Vagina (tissue), 2 donors: ENCODE data around the gene CXCR1. TPM values are rescaled to one million over a fixed set of nuclear protein-coding genes. Genes with fewer than 3 reads are reported as not detected.

Experiments used
- DNase-seq, 2 donors: peaks; one replicate each; pipeline ENCODE4 v3.0.0-alpha.2; 2017; ENCODE audit errors: extremely low spot score in 2 of 2
- H3K27ac ChIP-seq: fragments of 200-600 bp; sonication (generic); one replicate; pipeline ENCODE4 v1.5.1; 2019
- H3K27me3 ChIP-seq: fragments of 200-600 bp; sonication (generic); one replicate; pipeline ENCODE4 v1.5.1; 2019
- H3K36me3 ChIP-seq, 2 donors: fragments of 200-600 bp; sonication (generic); one replicate each; pipeline ENCODE4 v1.5.1; 2017 to 2019
- H3K4me1 ChIP-seq: fragments of 200-600 bp; sonication (generic); one replicate; pipeline ENCODE4 v1.5.1; 2019
- H3K4me3 ChIP-seq, 2 donors: fragments of 200-600 bp; sonication (generic); 1 replicate in 1 of 2; 2 replicates in 1 of 2; pipeline ENCODE4 v1.5.1; 2016 to 2019
- H3K9me3 ChIP-seq: fragments of 200-600 bp; sonication (generic); one replicate; pipeline ENCODE4 v1.5.1; 2019
- CTCF ChIP-seq, 3 experiments: fragments of 450-650 bp in 2 of 3; fragments of 200-600 bp in 1 of 3; sonication (generic) in 1 of 3; IDR thresholded peaks; one replicate each; pipeline ENCODE4 v1.5.1; 2017 to 2019; ENCODE audit warnings: antibody characterized with exemption in 3 of 3, mild to moderate bottlenecking in 2 of 3, moderate library complexity in 2 of 3
- POLR2A ChIP-seq, 2 donors: fragments of 450-650 bp; IDR thresholded peaks; one replicate each; pipeline ENCODE4 v1.6.1; 2017; ENCODE audit warnings: antibody characterized with exemption in 2 of 2, mild to moderate bottlenecking in 2 of 2, moderate library complexity in 2 of 2
- POLR2AphosphoS5 ChIP-seq, 2 donors: sonication (generic); formaldehyde crosslinking; IDR thresholded peaks; one replicate each; pipeline ENCODE4 v1.9.0; 2017; ENCODE audit warnings: antibody characterized with exemption in 2 of 2, mild to moderate bottlenecking in 2 of 2, low read depth in 1 of 2; ENCODE audit not compliant: insufficient read depth in 1 of 2
- intact Hi-C: fragments of 100-400 bp; cut with DNase I; formaldehyde crosslinking; loops from one replicate; pipeline ENCODE4 v1.15.1; 2023
- total RNA-seq: library from RNA; depleted of rRNA; stranded (reverse); fragments of >200 nt; gene quantifications from one replicate; pipeline ENCODE4 v1.2.3, GENCODE V29; 2016

Gene CXCR1
- total RNA-seq, 1 donor from 2014 or later: 0.49 TPM

- intact Hi-C loops: no loop called here
- Histone ChIP-seq H3K4me3 (no peak overlapping the region), H3K9me3 (no peaks in the 10 kb centered on the region), H3K4me1 (no peaks in the 10 kb centered on the region), H3K27me3 (no peaks in the 10 kb centered on the region), H3K27ac (no peak overlapping the region), H3K36me3 (no peaks in the 10 kb centered on the region)
- TF ChIP-seq CTCF (IDR thresholded peaks at IDR 0.05) (no peak), POLR2AphosphoS5 (IDR thresholded peaks at IDR 0.05; ENCODE audit: insufficient read depth in 1 of 2, low read depth in 1 of 2) (no peak), POLR2A (IDR thresholded peaks at IDR 0.05) (no peak)
- no peak for DNase-seq
Measured at GRCh38 chr2:218145124-218145523, 21.6 kb downstream of the CXCR1 start.

DNA sequence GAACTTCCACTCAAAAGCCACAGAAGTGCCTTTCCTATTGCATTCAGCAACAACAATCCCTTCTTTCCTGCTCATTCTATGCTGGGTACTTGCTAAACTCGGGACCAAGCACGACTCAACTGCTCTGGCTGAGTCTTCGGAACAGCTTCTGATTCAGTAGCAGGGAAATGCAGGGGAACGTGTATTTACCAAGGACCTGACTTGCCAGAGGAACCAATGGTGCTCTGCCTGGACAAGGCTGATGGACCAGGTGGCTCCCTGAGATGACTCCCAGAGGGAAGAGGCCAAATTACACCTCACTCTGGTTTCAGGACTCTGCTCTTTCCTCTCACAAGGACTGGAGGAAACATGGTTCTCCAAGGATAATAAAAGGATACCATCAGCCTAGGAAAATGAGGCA lies 28.7 kb downstream of the CXCR1 start:
- Histone ChIP-seq H3K27me3 (no peaks in the 10 kb centered on the region), H3K4me1 (no peaks in the 10 kb centered on the region), H3K4me3 (no peak overlapping the region), H3K9me3 (no peaks in the 10 kb centered on the region), H3K36me3 (no peaks in the 10 kb centered on the region), H3K27ac (no peak overlapping the region)
- TF ChIP-seq POLR2AphosphoS5 (IDR thresholded peaks at IDR 0.05; ENCODE audit: insufficient read depth in 1 of 2, low read depth in 1 of 2): no peak
- no peak for TF ChIP-seq CTCF (IDR thresholded peaks at IDR 0.05)
- TF ChIP-seq POLR2A (IDR thresholded peaks at IDR 0.05): no peak
- DNase-seq: no peak
- intact Hi-C loops: no loop called here

- Histone ChIP-seq H3K27ac (no peak overlapping the region), H3K4me1 (no peaks in the 10 kb centered on the region), H3K27me3 (no peaks in the 10 kb centered on the region), H3K4me3 (no peak overlapping the region), H3K36me3 (no peaks in the 10 kb centered on the region), H3K9me3 (no peaks in the 10 kb centered on the region)
- intact Hi-C loops: no loop called here
- TF ChIP-seq POLR2AphosphoS5 (IDR thresholded peaks at IDR 0.05; ENCODE audit: insufficient read depth in 1 of 2, low read depth in 1 of 2) (no peak), CTCF (IDR thresholded peaks at IDR 0.05) (no peak)
- DNase-seq: no peak
Measured at GRCh38 chr2:218137514-218137913, 29.2 kb downstream of the CXCR1 start.

DNA sequence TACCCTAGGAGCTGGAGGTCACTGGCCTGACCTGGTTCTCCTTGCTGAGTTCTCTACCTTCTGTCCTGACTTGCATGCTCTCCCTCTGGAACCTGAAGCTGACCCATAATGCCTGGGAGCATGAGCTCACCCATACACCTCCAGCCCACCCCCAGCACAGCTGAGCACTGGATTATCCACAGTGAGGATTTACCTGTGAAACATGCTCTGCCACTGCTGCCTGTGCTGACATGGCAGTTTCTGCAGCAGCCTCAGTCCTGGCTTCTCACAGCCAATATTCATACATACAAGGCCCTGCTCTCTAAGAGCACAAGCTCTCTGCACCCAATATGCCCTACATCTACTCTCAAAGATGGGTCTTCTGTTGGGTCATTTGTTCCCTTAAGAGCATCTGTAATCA lies 35.9 kb downstream of the CXCR1 start:
- intact Hi-C loops: no loop called here
- no peaks in the 10 kb centered on the region for H3K27me3 ChIP-seq
- no peak for DNase-seq
- no peaks in the 10 kb centered on the region for H3K36me3 ChIP-seq
- H3K9me3 ChIP-seq: no peaks in the 10 kb centered on the region
- no peak overlapping the region for H3K27ac ChIP-seq
- peaks cover 19% of the 10 kb centered on the region for H3K4me1 ChIP-seq
- TF ChIP-seq CTCF (IDR thresholded peaks at IDR 0.05): no peak
- no peak for TF ChIP-seq POLR2AphosphoS5 (IDR thresholded peaks at IDR 0.05; ENCODE audit: insufficient read depth in 1 of 2, low read depth in 1 of 2)
- no peak for TF ChIP-seq POLR2A (IDR thresholded peaks at IDR 0.05)
- H3K4me3 ChIP-seq: no peak overlapping the region

GRCh38 chr2:218130377-218130776 lies 36.4 kb downstream of the CXCR1 start:
- DNase-seq: no peak
- Histone ChIP-seq H3K27me3 (no peaks in the 10 kb centered on the region), H3K4me1 (peaks cover 19% of the 10 kb centered on the region), H3K9me3 (no peaks in the 10 kb centered on the region), H3K27ac (no peak overlapping the region), H3K4me3 (no peak overlapping the region), H3K36me3 (no peaks in the 10 kb centered on the region)
- TF ChIP-seq POLR2A (IDR thresholded peaks at IDR 0.05) (no peak), CTCF (IDR thresholded peaks at IDR 0.05) (no peak), POLR2AphosphoS5 (IDR thresholded peaks at IDR 0.05; ENCODE audit: insufficient read depth in 1 of 2, low read depth in 1 of 2) (no peak)
- intact Hi-C loops: no loop called here
